Dermis blood vessel endothelial cell (primary cell): Measurements from ENCODE around the gene BARX1. TPM values are rescaled to one million over a fixed set of nuclear protein-coding genes. Genes with fewer than 3 reads are reported as not detected.

Experiments
- total RNA-seq: library from RNA; depleted of rRNA; stranded (reverse); fragments of >200 nt; gene quantifications from 2 replicates; pipeline ENCODE4 v1.2.3, GENCODE V29; 2014

BARX1 gene
- total RNA-seq, 1 donor from 2014 or later = not detected

Other genes starting within 250 kb of the BARX1 start
- 5.9 and 7.0 TPM in 2 replicates for gene PTPDC1, start 129.1 kb upstream of the BARX1 start, total RNA-seq